Right lobe of liver (tissue), 6 donors: ENCODE data around the gene RALY. TPM values are rescaled to one million over a fixed set of nuclear protein-coding genes. Genes with fewer than 3 reads are reported as not detected.

Source experiments
- ATAC-seq, 4 donors: fragments of 200-7000 bp; cut with Tn5 transposase; one replicate each; pipeline ENCODE4 v1.9.1; 2020; ENCODE audit warnings: mild to moderate bottlenecking in 4 of 4, moderate library complexity in 4 of 4
- DNase-seq, 3 donors: peaks; one replicate each; pipeline ENCODE4 v3.0.0-alpha.2; 2020
- H3K27ac ChIP-seq, 3 donors: fragments of 200-600 bp; one replicate each; pipeline ENCODE4 v1.8.0; 2022
- H3K27me3 ChIP-seq, 2 donors: fragments of 200-600 bp; one replicate each; pipeline ENCODE4 v1.8.0; 2022
- H3K36me3 ChIP-seq, 4 donors: fragments of 200-600 bp; sonication (generic) in 1 of 4; one replicate each; pipeline versions ENCODE4 v1.5.1 to v1.8.0; 2017 to 2022; ENCODE audit warnings: control low read depth in 1 of 4
- H3K4me1 ChIP-seq, 4 donors: fragments of 200-600 bp; sonication (generic) in 1 of 4; one replicate each; pipeline versions ENCODE4 v1.5.1 to v1.8.0; 2017 to 2022; ENCODE audit warnings: control low read depth in 1 of 4
- H3K4me3 ChIP-seq, 3 donors: fragments of 200-600 bp; one replicate each; pipeline ENCODE4 v1.8.0; 2022
- H3K9me3 ChIP-seq, 4 donors: fragments of 200-600 bp; sonication (generic) in 1 of 4; one replicate each; pipeline versions ENCODE4 v1.5.1 to v1.8.0; 2017 to 2022; ENCODE audit warnings: control low read depth in 1 of 4
- POLR2A ChIP-seq: fragments of 450-650 bp; IDR thresholded peaks from one replicate; pipeline ENCODE4 v1.6.1; 2017; ENCODE audit warnings: antibody characterized with exemption, mild to moderate bottlenecking
- WGBS: methylation state at CpG from one replicate; pipeline ENCODE4 v1.1.6; 2018; ENCODE audit warnings: low coverage, low lambda C conversion rate; ENCODE audit not compliant: insufficient coverage; ENCODE audit errors: missing lambda C conversion rate; 5-methylcytosine and 5-hydroxymethylcytosine counted together
- intact Hi-C, 2 donors: fragments of 100-400 bp; cut with DNase I; formaldehyde crosslinking; loops; one replicate each; pipeline versions ENCODE4 v1.11.2 to v1.14.1; 2022
- total RNA-seq, 6 experiments: library from RNA; depleted of rRNA in 2 of 6; stranded (reverse); fragments of >200 nt in 2 of 6; fragmentation: NEBNext Ultra II Directional in 3 of 6; extraction: Animal tissue kit (Norgen Biotek cat#: 25700) in 3 of 6; gene quantifications; one replicate each; pipeline versions ENCODE4 v1.1.0 to v1.2.4, GENCODE V29; 2016 to 2023
- TF ChIP-seq, protein P1 (sequence below), 4 donors: fragments of 200-600 bp in 3 of 4; fragments of 450-650 bp in 1 of 4; IDR thresholded peaks; one replicate each; pipeline versions ENCODE4 v1.5.1 to v1.8.0; 2016 to 2022; ENCODE audit warnings: antibody characterized with exemption in 4 of 4, mild to moderate bottlenecking in 2 of 4
- donor health status: DM: no; HTN: yes; CAD: no.
- donor health status: DM: no; HTN: no; CAD: no.
- donor health status: DM: no; HTN: no; CAD: no.
- donor health status: DM: no; HTN: yes; CAD: no.
- donor health status: DM: no; HTN: yes; CAD: no.

The RALY gene
- total RNA-seq, 6 experiments from 2014 or later: 24.8 to 42.1 (median 33.4) TPM

DNA sequence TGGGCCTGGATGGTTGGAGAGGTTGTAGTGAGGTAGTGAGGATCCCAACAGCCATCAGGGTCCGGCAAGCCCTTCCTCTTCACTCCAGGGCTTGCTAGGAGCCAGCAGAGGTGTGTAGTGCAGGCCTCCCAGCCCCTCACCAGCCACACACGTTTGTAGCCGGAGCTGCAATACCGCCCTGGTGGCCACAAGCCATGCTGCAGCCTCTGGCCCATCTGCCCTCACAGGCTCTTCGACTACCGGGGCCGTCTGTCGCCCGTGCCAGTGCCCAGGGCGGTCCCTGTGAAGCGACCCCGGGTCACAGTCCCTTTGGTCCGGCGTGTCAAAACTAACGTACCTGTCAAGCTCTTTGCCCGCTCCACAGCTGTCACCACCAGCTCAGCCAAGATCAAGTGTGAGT lies 81.9 kb downstream of the RALY start:
- no peak for DNase-seq
- Histone ChIP-seq H3K4me1 (no peaks in the 10 kb centered on the region), H3K27me3 (no peaks in the 10 kb centered on the region), H3K36me3 (peaks cover 0 to 39% (median 4%) of the 10 kb centered on the region in 4 donors), H3K27ac (no peak overlapping the region), H3K9me3 (no peaks in the 10 kb centered on the region), H3K4me3 (no peak overlapping the region)
- ATAC-seq: no peak
- WGBS: 73% methylated on average over 2 of the region's 16 CpGs
- intact Hi-C loops: loop anchor here in 1 of 2 donors (10.0 kb wide), 2 partner anchors 49 to 161 kb away; no protein-coding TSS in a partner anchor
- TF ChIP-seq, protein P1, sequence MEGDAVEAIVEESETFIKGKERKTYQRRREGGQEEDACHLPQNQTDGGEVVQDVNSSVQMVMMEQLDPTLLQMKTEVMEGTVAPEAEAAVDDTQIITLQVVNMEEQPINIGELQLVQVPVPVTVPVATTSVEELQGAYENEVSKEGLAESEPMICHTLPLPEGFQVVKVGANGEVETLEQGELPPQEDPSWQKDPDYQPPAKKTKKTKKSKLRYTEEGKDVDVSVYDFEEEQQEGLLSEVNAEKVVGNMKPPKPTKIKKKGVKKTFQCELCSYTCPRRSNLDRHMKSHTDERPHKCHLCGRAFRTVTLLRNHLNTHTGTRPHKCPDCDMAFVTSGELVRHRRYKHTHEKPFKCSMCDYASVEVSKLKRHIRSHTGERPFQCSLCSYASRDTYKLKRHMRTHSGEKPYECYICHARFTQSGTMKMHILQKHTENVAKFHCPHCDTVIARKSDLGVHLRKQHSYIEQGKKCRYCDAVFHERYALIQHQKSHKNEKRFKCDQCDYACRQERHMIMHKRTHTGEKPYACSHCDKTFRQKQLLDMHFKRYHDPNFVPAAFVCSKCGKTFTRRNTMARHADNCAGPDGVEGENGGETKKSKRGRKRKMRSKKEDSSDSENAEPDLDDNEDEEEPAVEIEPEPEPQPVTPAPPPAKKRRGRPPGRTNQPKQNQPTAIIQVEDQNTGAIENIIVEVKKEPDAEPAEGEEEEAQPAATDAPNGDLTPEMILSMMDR (IDR thresholded peaks at IDR 0.05): no peak
- no peak for TF ChIP-seq POLR2A

DNA sequence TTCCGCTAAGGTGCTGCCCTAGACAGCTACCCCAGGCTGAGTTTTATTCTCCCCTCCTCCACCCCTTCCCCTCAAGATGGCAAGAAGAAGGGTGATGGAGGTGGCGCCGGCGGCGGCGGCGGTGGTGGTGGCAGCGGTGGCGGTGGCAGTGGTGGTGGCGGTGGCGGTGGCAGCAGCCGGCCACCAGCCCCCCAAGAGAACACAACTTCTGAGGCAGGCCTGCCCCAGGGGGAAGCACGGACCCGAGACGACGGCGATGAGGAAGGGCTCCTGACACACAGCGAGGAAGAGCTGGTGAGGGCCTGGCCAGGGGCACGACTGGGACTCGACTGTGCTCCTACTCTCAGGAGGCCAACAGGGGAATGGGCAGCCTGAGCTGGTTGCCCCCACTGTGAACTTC lies 83.2 kb downstream of the RALY start:
- DNase-seq (no peak), ATAC-seq (no peak)
- no peaks in the 10 kb centered on the region for H3K9me3 ChIP-seq
- H3K27me3 ChIP-seq: no peaks in the 10 kb centered on the region
- H3K4me3 ChIP-seq: no peak overlapping the region
- H3K27ac ChIP-seq: no peak overlapping the region
- no CpG with 5 or more reads among the region's 20 CpGs for WGBS
- TF ChIP-seq, protein P1 (IDR thresholded peaks at IDR 0.05): no peak
- no peak for TF ChIP-seq POLR2A
- intact Hi-C loops: loop anchor here in 1 of 2 donors (10.0 kb wide), 2 partner anchors 48 to 162 kb away; no protein-coding TSS in a partner anchor
- H3K4me1 ChIP-seq: no peaks in the 10 kb centered on the region
- H3K36me3 ChIP-seq: peaks cover 0 to 38% (median 4%) of the 10 kb centered on the region in 4 donors

DNA sequence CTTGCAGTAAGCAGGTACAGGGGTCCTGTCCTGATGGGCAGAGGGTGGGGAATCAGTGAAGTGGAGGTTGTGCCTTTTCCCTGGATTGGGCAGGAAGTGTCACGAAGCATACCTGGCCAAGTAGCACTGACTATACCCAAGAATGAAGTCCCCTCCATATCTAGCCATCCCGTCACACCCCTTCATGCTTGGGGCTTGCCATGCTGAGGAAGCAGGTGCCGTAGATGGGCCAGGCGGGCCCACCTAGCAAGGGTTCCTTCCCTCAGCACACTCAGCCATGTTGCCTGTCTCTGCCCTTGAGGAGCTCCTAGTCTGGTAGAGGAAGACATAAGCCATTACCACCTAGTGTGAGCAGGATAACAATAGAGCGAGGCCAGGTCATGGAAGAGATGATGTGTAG lies 84.8 kb downstream of the RALY start:
- Histone ChIP-seq H3K36me3 (peaks cover 0 to 28% (median 0%) of the 10 kb centered on the region in 4 donors), H3K9me3 (no peaks in the 10 kb centered on the region), H3K27ac (no peak overlapping the region), H3K4me3 (no peak overlapping the region), H3K4me1 (no peaks in the 10 kb centered on the region), H3K27me3 (no peaks in the 10 kb centered on the region)
- DNase-seq (no peak), ATAC-seq (no peak)
- intact Hi-C loops: loop anchor here in 1 of 2 donors (10.0 kb wide), 2 partner anchors 46 to 164 kb away; no protein-coding TSS in a partner anchor
- no CpG with 5 or more reads among the region's 5 CpGs for WGBS
- TF ChIP-seq, protein P1 (IDR thresholded peaks at IDR 0.05): no peak
- TF ChIP-seq POLR2A: no peak

DNA sequence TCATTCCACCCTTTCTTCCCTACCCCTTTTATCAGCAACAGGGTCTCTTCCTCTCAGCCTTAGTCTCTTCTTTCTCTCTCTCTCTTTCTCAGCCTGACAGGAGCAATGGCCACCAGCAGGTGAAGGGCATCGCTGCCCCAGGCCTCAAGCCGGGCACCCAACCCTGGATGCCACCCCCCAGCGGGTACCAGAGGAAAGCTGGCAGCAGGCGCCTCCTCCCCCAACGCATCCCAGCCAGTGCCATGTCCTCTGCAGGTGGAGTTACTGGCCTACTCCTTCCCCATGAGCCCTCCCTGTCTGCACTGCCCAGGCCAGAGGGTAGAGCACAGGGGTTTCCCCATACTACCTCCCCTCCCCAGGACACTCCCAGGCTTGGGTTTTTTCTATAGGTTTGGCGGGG lies 86.1 kb downstream of the RALY start:
- no peak overlapping the region for H3K4me3 ChIP-seq
- TF ChIP-seq POLR2A: no peak
- TF ChIP-seq, protein P1 (IDR thresholded peaks at IDR 0.05): no peak
- no peaks in the 10 kb centered on the region for H3K9me3 ChIP-seq
- intact Hi-C loops: loop anchor here in 1 of 2 donors (10.0 kb wide), 2 partner anchors 45 to 165 kb away; no protein-coding TSS in a partner anchor
- no peak for DNase-seq
- H3K4me1 ChIP-seq: no peaks in the 10 kb centered on the region
- no peak for ATAC-seq
- peaks cover 0 to 24% (median 0%) of the 10 kb centered on the region in 4 donors for H3K36me3 ChIP-seq
- 91% methylated on average over 6 of the region's 6 CpGs for WGBS
- H3K27ac ChIP-seq: no peak overlapping the region
- H3K27me3 ChIP-seq: no peaks in the 10 kb centered on the region
